DOHH2 (cell line): ENCODE results near the gene MAP3K20.
"Not testable (repeated sequence)": the region's sequence is repeated elsewhere in the genome, so short reads cannot be mapped to it uniquely, and the experiment has no call there.

Source experiments
- CTCF ChIP-seq: fragments of 200-600 bp; sonication (generic); IDR thresholded peaks from one replicate; pipeline ENCODE4 v1.5.1; 2014; ENCODE audit warnings: antibody characterized with exemption, mild to moderate bottlenecking, low read depth, low read length; ENCODE audit not compliant: poor library complexity, severe bottlenecking
- EZH2phosphoT487 ChIP-seq: fragments of 200-600 bp; sonication (generic); IDR thresholded peaks from 2 replicates; pipeline ENCODE4 v1.6.1; 2017; ENCODE audit warnings: borderline replicate concordance, mild to moderate bottlenecking, antibody characterized with exemption, low read length, moderate library complexity, mixed read lengths

GRCh38 chr2:173281898-173282297 is 206.3 kb downstream of the MAP3K20 start:
- not testable (repeated sequence) for TF ChIP-seq CTCF, EZH2phosphoT487
